ENCODE measurements around the gene SDHA. TPM values are rescaled to one million over a fixed set of nuclear protein-coding genes. Genes with fewer than 3 reads are reported as not detected.
A peak's percentile ranks its signal among the peaks of the same experiment; 100 is the strongest.

SDHA gene
- total and polyA plus RNA-seq, 11 donors, result 276 to 861 (median 727) TPM

DNA sequence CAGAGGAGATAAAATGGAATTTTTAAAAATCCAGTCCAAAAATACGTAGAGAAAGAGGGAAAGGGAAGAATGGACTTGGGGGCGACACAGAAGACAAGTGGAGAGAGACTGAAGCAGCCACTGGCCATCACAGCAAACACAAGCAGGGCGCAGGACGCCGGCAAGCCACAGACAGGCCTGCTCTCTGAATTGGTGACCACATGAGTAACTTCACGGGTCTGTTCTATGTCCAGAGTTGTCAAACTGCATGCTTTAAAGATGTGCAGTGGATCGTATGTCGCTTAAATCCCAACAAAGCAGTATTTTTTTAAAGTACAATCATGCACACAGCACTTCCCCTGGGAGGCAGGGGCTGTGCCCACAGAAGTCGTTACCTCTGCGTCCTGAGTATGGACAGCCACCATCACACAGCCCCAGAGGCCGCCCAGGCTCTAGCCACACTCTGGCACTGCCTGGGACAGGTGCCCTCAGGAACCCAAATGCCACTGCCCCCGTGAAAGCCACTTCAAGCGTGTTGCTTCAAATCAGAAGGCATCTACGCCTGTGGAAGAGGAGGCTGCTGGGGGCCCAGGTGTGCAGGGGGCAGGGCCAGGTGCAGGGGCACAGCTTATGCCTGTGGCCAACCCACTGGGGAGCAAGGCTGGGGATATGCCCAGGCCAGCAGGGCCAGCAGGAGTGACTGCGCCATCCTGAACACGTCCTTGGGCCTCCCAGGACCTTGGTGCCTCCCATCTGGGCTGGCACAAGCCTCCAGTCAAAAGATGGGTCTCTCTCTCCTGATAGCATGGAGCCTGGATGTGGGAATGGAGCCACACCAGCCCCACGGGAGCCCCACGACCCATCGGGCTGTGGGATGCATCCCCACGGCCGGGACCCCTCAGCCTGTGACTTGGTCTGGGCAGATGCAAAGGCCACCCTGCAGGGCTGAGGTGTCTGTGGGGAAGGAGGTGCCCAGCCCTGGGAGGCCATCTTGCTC, 32.7 kb upstream of the SDHA start:
- Histone ChIP-seq H3K27me3 (no peaks in the 10 kb centered on the region), H3K36me3 (no peaks in the 10 kb centered on the region), H3K27ac (peak overlapping the region in 1 of 12 donors; percentile 17), H3K4me1 (peaks cover 0 to 28% (median 14%) of the 10 kb centered on the region in 12 donors), H3K4me3 (no peak overlapping the region), H3K9me3 (no peaks in the 10 kb centered on the region)
- TF ChIP-seq CTCF (IDR thresholded peaks at IDR 0.05) (no peak), POLR2A (IDR thresholded peaks at IDR 0.05) (no peak)
- DNase-seq (peak in 2 of 5 donors; percentile 20 to 21), ATAC-seq (no peak)
- intact Hi-C loops (cut with DNase I), result no loop called here
- WGBS, 4 donors, result 80 to 89% (median 82%) methylated on average over 19 to 21 of the region's 21 CpGs

- no peaks in the 10 kb centered on the region for H3K36me3 ChIP-seq
- H3K4me1 ChIP-seq, result peaks cover 0 to 36% (median 17%) of the 10 kb centered on the region in 12 donors
- H3K27ac ChIP-seq, result no peak overlapping the region
- DNase-seq, result peak in 2 of 5 donors; percentile 22 to 25
- peaks cover 0 to 4% (median 0%) of the 10 kb centered on the region in 9 donors for H3K27me3 ChIP-seq
- H3K9me3 ChIP-seq, result no peaks in the 10 kb centered on the region
- intact Hi-C loops (cut with DNase I), result no loop called here
- WGBS, 4 donors, result 74 to 87% (median 82%) methylated on average over 20 to 28 of the region's 28 CpGs
- TF ChIP-seq CTCF (IDR thresholded peaks at IDR 0.05) (no peak), POLR2A (IDR thresholded peaks at IDR 0.05) (no peak)
- ATAC-seq, result no peak
- no peak overlapping the region for H3K4me3 ChIP-seq
Observed at GRCh38 chr5:186091-187041, 31.8 kb upstream of the SDHA start.

GRCh38 chr5:187042-187431, 31.1 kb upstream of the SDHA start:
- peaks cover 0 to 10% (median 0%) of the 10 kb centered on the region in 9 donors for H3K27me3 ChIP-seq
- peak in 2 of 5 donors; percentile 15 to 20 for DNase-seq
- intact Hi-C loops (cut with DNase I), result no loop called here
- H3K27ac ChIP-seq, result no peak overlapping the region
- 83 to 89% (median 86%) methylated on average over 11 to 13 of the region's 13 CpGs for WGBS, 4 donors
- no peak overlapping the region for H3K4me3 ChIP-seq
- H3K4me1 ChIP-seq, result peaks cover 0 to 43% (median 18%) of the 10 kb centered on the region in 12 donors
- no peak for ATAC-seq
- H3K36me3 ChIP-seq, result no peaks in the 10 kb centered on the region
- TF ChIP-seq POLR2A (IDR thresholded peaks at IDR 0.05), result no peak
- no peak for TF ChIP-seq CTCF (IDR thresholded peaks at IDR 0.05)
- no peaks in the 10 kb centered on the region for H3K9me3 ChIP-seq

Data from heart left ventricle (tissue), 16 donors.